ENCODE data around the gene SIVA1.
"Not testable (repeated sequence)": the region's sequence is repeated elsewhere in the genome, so short reads cannot be mapped to it uniquely, and the experiment has no call there.

SIVA1 gene

DNA sequence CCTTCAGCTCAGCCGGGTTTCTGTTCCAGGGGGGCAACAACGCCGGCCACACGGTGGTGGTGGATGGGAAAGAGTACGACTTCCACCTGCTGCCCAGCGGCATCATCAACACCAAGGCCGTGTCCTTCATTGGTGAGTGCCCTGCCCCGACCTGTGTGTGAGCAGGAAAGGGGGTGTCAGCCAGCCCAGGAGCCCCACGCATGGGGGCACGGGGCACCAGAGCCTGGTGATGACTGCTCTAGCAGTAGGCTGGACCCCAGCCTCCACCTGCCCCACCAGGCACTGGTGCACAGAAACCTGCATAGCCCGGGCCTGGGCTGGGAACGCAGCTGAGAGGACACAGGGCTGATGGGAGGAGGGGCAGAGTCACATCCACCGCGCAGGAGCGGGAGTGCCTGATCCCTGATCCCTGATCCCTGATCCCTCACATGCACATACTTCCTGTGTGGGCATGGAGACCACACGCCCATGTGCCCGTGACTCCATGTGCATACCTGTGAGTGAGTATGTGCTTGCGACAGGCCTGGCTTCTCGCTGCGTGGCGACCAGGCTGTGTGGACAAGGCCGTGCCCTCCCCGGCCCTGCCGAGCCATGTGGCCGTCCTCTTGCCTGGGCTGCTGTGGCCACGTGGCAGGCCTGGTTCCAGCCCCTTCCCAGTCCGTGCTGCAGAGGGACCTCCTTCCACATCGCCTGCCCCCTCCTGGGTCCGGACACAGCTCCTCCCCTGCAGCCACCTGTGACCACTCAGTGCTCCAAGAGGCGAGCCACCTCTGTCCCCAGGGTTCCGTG lies 17.8 kb upstream of the SIVA1 start:
- no peak for DNase-seq (ENCODE audit: low read depth in 2 of 2)

DNA sequence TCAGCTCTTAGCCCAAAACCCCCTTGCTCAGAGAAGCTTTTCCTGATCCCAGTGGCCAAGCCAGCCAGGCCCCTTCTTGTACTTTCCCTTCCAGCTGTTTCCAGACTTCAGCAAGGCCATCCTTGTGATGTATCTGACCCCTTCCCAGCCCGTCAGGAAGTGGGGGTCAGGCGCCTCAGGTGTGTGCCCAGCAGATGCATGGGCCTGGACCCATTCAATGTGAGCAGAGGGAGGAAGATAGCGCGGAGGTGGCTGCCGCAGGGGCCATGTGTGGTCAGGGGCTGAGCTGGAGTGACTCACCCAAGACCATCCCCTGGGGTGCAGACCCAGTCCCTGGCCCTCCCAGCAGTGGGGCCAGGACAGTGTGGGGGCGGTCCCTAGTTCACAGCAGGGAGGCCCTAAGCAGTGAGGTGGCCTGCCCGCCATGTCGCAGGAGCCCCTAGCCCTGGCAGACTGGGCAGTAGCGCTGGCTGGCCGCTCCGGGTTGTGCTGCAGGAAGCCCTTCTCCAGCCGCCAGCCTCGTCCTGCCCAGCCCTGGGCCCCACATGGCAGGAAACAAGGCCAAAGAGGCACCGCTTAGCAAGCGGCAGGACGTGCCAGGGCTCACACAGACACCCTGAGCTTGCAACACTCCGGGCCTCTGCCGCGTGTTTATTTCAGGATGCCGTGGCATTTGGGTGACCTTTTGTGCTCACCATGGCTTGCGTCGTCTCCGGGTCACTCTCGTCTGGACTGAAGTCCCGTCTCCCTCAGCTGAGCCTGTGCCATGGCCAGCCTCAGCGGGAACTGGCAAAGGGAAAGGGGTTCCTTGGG lies 16.9 kb upstream of the SIVA1 start:
- DNase-seq (ENCODE audit: low read depth in 2 of 2) = no peak

- no peak for DNase-seq (ENCODE audit: low read depth in 2 of 2)
Observed at GRCh38 chr14:104738375-104739019, 14.4 kb upstream of the SIVA1 start.

GRCh38 chr14:104739026-104739425 lies 13.9 kb upstream of the SIVA1 start:
- no peak for DNase-seq (ENCODE audit: low read depth in 2 of 2)

DNA sequence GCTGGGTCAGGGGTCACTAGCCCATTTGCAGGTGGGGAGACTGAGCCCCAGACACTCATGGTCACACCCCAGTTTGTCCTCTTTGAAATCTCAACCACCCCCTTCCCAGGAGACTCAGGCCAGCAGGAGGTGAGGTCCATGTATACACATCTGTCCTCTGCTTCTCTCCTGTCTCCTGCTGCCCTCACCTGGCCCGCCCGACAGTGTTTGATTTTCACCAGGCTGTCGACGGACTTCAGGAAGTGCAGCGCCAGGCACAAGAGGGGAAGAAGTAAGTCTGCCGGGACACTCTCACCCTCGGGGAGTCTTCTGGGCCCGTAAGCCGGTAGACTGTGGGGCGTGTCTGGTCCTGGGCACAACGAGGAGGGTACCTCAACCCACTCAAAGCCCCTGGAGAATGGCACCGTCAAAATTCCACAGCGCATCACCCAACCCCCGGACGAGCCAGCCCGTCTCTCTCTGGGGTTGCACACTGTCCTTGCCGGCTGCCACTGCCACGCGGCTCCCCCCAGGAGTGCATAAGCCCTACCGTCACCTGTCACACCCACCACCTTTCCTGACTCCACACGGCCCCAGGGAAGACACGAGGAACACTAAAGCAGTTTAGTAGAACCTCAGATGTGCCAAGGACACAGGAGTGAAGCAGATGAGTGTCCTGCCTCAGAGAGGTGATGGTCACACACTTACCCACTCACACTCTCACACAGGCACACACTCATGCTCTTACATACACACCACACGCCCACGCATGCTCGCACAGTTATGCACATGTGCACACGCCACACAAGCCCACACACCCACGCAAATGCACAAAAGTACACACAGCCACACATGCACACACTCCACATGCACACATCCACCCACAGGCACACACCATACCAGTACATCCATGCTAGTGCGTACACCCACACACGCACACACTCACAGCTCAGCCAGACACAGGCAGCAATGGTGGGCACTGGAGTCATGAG lies 13.1 kb upstream of the SIVA1 start:
- no peak for DNase-seq (ENCODE audit: low read depth in 2 of 2)

DNA sequence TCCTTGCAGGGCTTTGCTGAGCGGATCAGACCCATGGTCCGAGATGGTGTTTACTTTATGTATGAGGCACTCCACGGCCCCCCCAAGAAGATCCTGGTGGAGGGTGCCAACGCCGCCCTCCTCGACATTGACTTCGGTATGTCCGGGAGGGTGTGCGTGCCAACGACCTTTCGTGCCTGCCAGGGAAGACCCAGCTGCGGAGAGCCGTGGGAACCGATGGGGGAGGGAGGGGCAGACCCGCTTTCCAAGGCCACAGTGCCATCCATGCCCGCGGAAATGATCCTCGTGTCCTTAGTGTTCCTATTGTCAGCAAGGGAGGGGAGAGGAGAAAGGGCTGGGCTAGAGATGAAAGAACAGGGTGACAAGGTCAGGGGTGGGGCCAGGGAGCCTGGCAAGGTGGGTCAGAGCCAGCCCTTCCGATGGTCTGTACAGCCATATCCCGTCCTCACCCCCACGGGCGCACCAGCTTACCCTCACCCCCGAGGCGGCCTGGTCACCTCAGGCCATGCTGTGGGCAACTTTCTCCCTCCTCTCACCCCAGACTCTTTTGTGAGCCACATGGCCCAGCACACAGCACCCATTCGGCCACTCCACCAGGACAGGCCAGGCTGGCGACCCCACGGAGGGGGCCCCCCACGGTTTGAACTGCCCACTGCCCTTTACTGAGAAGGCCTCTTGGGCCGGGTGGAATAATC lies 11.7 kb upstream of the SIVA1 start:
- no peak for DNase-seq (ENCODE audit: low read depth in 2 of 2)

DNA sequence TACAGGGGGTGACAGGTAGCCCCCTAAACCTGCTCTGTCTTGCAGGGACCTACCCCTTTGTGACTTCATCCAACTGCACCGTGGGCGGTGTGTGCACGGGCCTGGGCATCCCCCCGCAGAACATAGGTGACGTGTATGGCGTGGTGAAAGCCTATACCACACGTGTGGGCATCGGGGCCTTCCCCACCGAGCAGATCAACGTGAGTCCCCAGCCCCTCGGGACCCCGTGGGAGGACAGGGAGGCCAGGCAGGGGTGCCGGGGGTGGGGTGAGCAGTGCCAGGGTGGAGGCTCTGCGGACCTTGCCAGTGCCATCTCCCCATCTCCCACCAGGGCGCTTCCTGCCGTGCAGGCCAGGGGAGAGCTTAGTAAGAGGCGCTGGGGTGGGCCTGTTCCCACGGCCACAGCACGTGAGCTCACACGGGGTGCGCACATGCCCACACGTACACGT lies 11.1 kb upstream of the SIVA1 start:
- no peak for DNase-seq (ENCODE audit: low read depth in 2 of 2)

- no peak for DNase-seq (ENCODE audit: low read depth in 2 of 2)
Observed at GRCh38 chr14:104742586-104743455, 10.1 kb upstream of the SIVA1 start.

DNA sequence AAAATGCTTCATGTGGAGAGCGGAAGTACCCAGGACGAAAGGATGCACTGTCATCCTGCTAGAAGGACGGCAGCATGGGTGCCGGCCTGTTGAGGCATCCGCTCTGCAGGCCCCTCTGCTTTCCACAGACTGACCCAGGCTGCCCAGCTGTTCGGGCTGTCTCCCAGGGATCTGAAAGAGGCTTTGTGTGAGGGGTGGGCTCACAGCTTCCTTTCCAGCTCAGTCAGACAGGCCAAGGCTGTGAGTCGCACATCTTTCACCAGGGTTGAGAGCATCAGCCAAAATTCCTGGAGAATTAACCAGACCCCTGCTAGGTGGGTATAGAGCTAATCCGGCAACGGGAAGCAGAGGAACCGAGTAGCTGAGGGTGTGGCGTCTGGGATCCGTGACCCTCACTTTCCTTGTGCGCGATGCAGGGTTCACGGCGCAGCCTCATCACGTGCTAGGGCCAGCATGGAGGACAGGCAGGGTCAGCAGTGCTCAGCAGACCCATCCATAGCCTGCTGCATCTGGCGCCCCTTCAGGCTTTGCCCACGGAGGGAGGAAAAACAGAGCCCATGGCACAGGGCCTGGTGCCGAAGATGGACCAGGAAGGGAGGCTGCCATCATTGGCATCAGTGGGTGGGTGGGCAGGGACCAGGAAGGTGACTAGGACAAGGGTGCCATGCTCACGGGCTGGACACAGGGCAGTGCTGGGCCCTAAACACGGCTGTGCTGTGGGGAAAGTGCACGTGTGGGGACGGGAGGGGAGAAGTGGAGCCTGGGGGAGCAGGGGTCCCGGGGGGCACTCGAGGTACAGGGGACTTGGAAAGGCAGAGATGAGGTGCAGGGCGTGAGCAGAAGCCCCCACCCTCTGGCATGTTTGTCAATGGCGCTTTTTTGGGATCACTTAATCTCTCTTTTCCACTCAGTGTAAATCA lies 9.2 kb upstream of the SIVA1 start:
- DNase-seq (ENCODE audit: low read depth in 2 of 2) = no peak

DNA sequence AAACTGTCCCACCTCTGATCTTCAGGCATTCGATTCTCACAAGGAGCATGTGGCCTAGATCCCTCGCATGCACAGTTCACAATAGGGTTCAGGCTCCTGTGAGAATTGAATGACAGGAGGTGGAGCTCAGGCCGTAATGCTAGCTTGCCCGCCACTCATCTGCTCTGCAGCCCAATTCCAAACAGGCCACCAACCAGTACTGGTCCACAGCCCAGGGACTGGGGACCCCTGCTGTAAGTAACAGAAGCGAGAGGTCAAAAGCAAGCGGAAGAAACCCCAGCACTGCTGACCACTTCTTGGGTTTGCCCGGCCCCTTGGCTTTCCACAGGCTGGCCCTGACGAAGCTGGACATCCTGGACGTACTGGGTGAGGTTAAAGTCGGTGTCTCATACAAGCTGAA lies 8.5 kb upstream of the SIVA1 start:
- DNase-seq (ENCODE audit: low read depth in 2 of 2) = no peak

DNA sequence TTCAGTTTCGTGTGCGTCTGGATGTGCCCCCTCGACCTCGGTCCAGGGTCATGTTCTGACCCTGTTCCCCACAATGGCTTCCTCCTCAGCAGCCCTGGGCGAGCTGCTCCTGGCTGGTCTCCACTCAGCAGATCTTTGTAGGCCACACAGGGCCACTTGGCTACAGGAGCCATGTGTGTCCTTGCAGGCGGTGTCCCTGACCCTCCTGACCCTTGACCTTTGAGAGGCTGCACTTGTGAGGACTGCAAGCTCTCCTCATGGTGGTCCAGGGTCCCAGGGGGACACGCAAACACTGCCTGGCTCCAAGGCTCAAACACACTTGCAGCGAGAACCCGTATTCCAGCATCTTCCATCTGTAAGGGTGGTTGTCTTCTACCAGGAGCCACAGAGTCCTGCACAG lies 7.5 kb upstream of the SIVA1 start:
- DNase-seq (ENCODE audit: low read depth in 2 of 2) = no peak

DNA sequence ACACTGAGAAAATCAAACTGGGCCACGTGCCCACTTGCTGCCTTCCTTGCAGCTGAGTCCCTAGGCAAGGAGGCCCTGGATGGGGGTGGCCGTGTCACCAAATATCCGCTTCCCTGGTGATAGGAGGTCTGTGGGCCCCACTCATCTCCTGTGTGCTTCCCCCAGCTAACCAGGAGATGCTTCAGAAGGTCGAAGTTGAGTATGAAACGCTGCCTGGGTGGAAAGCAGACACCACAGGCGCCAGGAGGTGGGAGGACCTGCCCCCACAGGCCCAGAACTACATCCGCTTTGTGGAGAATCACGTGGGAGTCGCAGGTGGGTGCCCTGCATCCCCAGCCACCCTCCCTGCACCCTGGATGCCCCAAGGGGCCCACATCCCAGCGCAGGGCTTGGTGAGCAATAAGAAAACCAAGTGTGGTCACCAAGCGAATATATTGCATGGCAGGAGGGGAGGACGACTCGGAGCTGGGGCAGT lies 6.8 kb upstream of the SIVA1 start:
- DNase-seq (ENCODE audit: low read depth in 2 of 2) = no peak

DNA sequence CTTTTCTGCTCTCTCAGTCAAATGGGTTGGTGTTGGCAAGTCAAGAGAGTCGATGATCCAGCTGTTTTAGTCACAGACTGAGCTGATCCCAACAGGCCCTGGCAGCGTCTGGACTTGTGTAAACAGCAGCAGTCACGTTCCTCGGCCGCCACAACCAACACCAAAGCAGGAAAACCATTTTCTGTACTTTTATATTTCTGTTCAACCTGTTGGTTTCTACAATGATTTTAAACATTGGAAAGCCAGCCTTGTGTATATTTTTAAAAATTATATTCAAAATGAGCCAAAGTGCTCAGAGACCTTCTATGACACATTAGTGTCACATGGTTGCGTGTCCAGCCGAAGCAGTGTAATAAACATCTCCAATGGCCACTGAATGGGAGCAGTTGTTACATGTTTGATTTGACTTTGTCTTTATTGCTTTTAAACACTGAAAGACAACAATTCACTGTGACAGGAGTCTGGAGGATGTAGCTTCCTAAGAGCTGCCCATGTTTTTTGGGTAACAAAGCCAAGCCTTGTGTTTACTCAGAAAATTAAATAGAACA lies 5.9 kb upstream of the SIVA1 start:
- DNase-seq (ENCODE audit: low read depth in 2 of 2) = no peak

DNA sequence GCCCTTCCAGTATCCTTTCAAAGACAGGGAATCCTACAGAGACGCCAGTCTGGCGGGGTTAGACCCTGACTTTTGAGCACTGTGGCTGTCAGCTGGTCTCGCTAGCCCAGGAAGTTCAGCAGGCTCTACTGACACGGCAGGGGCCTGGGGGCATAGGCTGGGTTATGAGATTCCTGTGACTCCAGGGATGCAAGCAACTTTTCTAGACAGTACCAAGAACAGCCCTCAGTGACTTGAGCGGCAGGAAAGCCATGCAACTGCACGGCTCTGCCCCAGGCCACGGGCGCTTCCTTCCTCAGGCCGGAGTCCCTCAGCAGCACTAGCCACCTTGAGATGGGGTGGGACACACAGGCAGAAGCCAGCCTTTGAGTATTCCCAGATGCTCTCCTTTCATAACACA lies 5.1 kb upstream of the SIVA1 start:
- no peak for DNase-seq (ENCODE audit: low read depth in 2 of 2)

DNA sequence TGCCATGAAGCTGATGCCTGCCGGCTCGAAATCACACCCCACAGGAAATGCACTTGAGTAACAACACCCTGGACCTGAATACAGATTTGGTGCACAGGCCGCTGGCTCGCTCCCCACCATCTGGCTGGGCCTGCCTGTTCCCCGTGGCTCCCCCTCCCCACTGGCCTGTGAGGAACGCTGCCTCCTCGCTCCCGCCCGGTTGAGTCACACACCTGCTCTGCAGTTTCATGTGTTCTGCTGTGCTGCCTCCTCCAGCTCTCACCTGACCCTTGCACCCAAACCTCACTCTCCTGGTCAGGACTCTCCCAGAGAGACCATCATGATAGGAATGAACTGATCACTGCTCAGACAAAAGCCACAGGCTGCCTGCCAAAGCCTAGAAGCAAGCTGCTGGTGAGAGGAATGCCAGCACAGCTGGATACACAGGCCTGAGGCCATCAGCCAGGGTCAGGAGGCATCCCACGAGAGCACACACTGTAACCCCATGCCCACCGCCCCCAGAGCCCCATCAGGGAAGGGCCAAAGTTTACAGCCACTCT lies 3.8 kb upstream of the SIVA1 start:
- no peak for DNase-seq (ENCODE audit: low read depth in 2 of 2)

GRCh38 chr14:104750056-104750752 lies 2.7 kb upstream of the SIVA1 start:
- DNase-seq (ENCODE audit: low read depth in 2 of 2) = no peak

DNA sequence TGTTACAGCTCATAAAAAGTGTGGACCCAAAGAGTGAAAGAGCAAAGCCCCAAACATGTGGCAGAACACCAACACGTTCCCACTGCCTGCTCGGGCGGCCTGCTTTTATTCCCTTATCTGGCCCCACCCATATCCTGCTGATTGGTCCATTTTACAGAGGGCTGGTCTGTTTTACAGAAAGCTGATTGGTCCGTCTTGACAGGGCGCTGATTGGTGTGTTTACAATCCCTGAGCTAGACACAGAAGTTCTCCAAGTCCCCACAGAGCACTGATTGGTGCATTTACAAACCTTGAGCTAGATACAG lies 2.2 kb upstream of the SIVA1 start:
- DNase-seq (ENCODE audit: low read depth in 2 of 2) = not testable (repeated sequence)
